Stimulated activated CD8-positive, alpha-beta memory T cell treated with anti-CD3 and anti-CD28 coated beads, Interleukin-12 subunit alpha, Interleukin-12 subunit beta, amount 100 ng/mL, for 1 hour (primary cell): ENCODE measurements around the gene ABCG5.

Experiments used
- DNase-seq: peaks from one replicate; pipeline ENCODE4 v3.0.0-alpha.2; 2020; ENCODE audit warnings: low read depth

The ABCG5 gene

DNA sequence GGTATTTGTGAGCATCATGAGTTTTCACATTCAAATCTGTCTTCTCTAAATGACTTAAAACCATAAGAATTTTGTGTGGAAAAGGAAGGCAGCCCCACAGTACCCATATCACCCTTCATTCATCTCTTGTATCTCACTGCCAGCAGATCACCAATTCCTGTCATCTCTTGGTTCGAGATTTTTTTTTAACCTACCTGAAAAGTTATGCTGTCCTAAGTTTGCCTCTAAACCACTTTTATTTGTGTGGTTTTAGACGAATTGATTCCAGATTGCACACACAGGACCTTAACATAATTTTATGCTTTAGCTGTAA is 32.0 kb downstream of the ABCG5 start:
- DNase-seq = no peak

GRCh38 chr2:43803113-43803512 is 35.5 kb downstream of the ABCG5 start:
- DNase-seq = no peak

GRCh38 chr2:43802135-43802534 is 36.5 kb downstream of the ABCG5 start:
- DNase-seq = no peak

DNA sequence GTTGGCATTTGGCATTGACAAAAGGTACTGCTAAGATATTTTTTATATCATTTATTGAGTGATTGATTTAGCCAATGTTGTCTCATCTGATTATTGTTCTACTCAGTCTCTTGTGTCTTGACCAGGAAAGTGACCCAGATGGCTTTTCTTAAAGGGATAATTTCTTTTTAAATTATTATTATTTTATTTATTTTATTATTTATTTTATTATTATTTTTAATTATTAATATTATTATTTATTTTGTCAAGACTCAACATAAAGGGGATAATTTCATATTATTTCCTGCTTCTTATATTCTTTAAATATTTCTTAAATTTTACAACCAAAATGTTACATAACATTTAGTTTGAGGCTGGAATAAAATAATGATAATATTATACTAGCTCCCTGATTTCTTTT is 37.7 kb downstream of the ABCG5 start:
- no peak for DNase-seq

DNA sequence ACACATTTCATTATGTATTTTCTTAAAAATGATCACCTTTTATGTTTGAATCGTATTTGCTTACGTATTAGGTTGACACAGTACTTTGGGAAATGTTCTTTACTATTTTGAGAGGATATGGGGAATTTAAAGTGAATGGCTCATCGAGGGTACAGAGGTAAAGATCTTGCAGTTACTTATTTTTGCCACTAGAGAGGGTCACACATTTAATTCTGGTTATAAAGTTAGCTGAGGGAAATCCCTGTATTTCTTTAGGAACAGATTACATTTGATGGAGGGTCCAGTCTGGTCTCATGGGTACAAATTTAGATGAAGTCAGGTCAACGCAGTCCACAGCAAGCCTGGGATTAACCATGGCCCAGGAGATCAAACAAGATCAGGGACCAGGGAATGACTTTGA is 40.3 kb downstream of the ABCG5 start:
- no peak for DNase-seq

DNA sequence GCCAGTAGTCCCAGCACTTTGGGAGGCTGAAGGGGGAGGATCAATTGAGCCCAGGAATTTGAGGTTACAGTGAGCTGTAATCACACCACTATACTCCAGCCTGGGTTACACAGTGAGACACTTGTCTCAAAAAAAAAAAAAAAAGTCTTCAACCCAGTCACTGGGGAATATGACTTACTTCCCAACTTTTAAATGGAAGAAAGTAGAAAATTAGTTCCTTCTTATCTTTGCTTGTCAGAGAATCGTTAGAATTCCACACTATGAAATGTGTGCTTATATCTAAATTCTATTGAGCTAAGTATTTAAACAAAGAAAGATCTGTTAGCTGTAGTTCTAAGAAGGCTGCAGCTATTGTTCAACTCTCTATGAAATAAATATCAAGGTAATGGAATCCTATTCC is 42.4 kb downstream of the ABCG5 start:
- no peak for DNase-seq

GRCh38 chr2:43794956-43795355 is 43.7 kb downstream of the ABCG5 start:
- DNase-seq = no peak

DNA sequence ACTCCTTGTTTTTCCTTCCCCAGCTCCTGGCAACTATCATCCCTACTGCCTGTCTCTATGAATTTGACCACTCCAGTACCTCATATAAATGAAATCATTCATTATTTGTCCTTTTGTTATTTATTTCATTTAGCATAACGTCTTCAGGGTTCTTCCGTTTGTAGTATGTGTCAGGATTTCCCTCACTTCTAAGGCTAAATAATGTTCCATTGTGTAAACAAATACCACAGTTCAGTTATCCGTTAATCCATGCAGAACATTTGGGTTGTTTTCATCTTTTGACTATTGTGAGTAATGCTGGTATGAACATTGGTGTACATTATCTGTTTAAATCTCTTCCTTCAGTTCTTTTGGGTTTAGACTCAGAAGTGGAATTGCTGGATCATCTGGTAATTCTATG is 46.0 kb downstream of the ABCG5 start:
- no peak for DNase-seq

DNA sequence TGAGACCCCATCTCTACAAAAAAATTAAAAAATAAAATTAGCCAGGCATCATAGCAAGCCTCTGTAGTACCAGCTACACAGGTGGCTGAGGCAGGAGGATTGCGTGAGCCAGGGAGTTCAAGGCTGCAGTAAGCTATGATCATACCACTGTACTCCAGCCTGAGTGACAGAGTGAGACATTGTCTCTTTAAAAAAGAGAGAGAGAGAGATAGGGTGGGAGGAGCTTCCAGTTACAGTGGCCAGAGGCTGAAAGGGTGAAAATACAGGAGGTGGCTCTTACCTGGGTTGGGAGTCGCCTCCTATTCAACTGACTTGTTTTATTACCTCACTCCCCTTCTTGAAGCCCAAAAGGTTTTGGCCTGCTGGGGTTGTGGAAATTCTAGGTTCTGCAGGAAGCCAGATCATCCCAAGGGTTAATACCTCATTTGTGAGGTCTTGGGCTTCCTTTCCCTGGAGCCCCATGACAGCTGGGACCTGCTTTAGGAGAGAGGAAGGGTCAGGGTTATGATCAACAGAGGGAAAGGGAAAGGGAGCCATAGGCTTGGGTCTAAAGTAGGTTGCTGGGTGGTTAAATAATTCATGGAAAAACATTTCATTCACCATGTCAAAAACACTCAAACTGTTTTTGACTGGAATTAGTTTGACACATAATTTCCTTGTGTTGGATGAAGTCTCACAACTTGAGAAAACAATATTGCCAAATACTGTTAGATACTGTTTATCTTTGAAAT is 47.4 kb downstream of the ABCG5 start:
- no peak for DNase-seq

DNA sequence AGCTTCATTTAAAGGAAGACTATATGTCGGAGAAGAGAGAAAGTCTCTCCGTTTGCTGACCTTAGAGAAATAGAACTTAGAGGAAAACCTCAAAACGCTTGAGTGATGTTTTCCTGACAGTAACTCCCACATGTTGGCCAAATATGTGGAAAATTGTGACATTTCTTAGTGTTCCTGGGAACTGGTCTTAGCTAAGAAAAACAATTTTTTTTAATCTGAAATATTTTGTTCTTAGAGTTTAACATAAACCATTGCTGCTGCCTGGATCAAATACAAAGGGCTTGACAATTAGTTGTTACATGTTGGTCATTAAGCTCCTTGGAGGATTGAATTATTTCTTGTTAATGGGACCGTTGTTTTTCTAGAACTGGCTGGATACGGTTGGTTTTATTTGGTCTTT is 48.5 kb downstream of the ABCG5 start:
- no peak for DNase-seq

- no peak for DNase-seq
Observed at GRCh38 chr2:43788646-43789045, 50.0 kb downstream of the ABCG5 start.

- DNase-seq = no peak
Observed at GRCh38 chr2:43787895-43788294, 50.7 kb downstream of the ABCG5 start.

- no peak for DNase-seq
Observed at GRCh38 chr2:43778233-43778632, 60.4 kb downstream of the ABCG5 start.

GRCh38 chr2:43777306-43777926 is 61.2 kb downstream of the ABCG5 start:
- DNase-seq = no peak

DNA sequence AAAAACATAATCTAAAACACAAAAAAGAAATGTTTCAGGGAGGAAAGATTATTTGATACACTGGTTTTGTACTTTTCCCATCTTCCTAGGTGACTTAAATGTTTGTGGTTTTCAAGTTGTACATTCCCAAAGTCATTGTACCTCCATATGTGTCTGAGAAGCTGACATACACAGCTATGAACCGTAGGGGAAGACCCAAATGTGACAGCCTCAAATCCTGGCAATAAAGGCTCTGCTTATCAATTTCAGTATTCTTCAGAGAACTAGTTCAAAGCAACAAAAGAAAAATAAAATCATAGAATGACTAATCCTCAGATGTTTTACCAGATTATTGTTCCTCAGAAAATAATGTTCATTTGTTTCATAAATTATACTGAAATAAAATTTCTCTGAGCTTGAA is 62.3 kb downstream of the ABCG5 start:
- DNase-seq = no peak

- no peak for DNase-seq
Observed at GRCh38 chr2:43774617-43775016, 64.0 kb downstream of the ABCG5 start.

GRCh38 chr2:43773876-43774613 is 64.6 kb downstream of the ABCG5 start, which contains the start of gene DYNC2LI1:
Gene DYNC2LI1, plus strand, starts transcription at chr2:43774039. Its CDS starts 100 bp downstream, at chr2:43774139.
- peak; percentile 56 for DNase-seq

DNA sequence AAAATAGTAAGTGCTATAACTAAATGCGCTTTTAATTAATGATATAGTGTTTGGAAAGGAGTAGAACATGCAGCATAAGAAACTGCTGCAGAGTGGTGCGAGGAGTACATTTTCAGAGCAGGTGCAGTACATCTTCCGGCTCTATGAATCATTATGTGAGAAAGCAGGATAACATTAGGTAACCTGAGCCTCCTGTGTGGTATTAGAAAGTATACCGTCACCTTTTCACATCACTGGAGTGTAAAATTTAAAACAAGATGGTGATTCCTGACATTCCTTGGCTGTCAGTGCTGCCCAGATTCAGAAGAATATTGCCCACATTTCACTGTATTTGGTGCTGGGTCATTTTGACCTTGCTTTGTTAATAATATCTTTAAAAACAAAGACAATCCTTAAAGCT is 72.6 kb downstream of the ABCG5 start:
- DNase-seq = no peak

GRCh38 chr2:43764086-43764705 is 74.4 kb downstream of the ABCG5 start:
- no peak for DNase-seq

GRCh38 chr2:43763091-43763490 is 75.5 kb downstream of the ABCG5 start:
- DNase-seq = no peak
